Activated T-helper 17 cell treated with anti-CD3 and anti-CD28 coated beads, Interleukin-2, amount 50 U/mL, for 72 hours (primary cell): ENCODE data around the gene CLRN1. TPM values are rescaled to one million over a fixed set of nuclear protein-coding genes. Genes with fewer than 3 reads are reported as not detected.

Experiments used
- ATAC-seq: fragments of 150-1000 bp; cut with Tn5 transposase; replicated peaks from 2 replicates; pipeline ENCODE4 v1.10.0; 2021; ENCODE audit warnings: mild to moderate bottlenecking, moderate library complexity
- H3K27ac Mint-ChIP-seq: one replicate; pipeline ENCODE4 v1.8.0; 2022; ENCODE audit warnings: mixed read lengths
- H3K27me3 Mint-ChIP-seq: one replicate; pipeline ENCODE4 v1.8.0; 2022; ENCODE audit warnings: mixed read lengths
- H3K36me3 Mint-ChIP-seq: one replicate; pipeline ENCODE4 v1.8.0; 2022; ENCODE audit warnings: low read depth, mild to moderate bottlenecking, mixed read lengths
- H3K4me1 Mint-ChIP-seq: one replicate; pipeline ENCODE4 v1.8.0; 2022; ENCODE audit warnings: mixed read lengths
- H3K4me3 Mint-ChIP-seq: one replicate; pipeline ENCODE4 v1.8.0; 2022; ENCODE audit warnings: mild to moderate bottlenecking, mixed read lengths
- H3K9me3 Mint-ChIP-seq: one replicate; pipeline ENCODE4 v1.8.0; 2022; ENCODE audit warnings: mixed read lengths
- total RNA-seq, 2 donors: library from RNA; stranded (reverse); gene quantifications; one replicate each; pipeline ENCODE4 v1.2.3, GENCODE V29; 2022

Gene CLRN1
- total RNA-seq, 2 donors from 2014 or later, result not detected

DNA sequence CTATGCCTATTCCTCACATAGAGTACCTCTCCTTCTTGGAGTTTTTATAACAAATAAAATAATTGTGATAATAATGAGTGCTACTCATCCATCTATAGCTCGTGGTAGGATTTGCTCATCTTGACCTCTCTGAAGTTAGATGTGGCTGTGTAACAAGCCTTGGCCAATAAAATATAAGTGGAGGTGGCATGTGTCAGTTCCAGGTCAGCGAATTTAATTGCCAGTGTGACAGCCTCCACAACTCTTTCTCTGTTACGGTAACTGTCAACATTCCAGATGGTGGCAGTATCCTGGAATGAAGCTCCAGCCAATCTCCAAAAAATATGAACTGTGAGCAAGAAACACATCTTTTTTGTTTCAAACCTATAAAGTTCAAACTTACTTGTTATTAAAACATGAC is 13.8 kb downstream of the CLRN1 start:
- H3K27ac Mint-ChIP-seq, result no peak overlapping the region
- H3K9me3 Mint-ChIP-seq, result no peaks in the 10 kb centered on the region
- H3K27me3 Mint-ChIP-seq, result peaks cover 38% of the 10 kb centered on the region
- H3K36me3 Mint-ChIP-seq, result no peaks in the 10 kb centered on the region
- no peak for ATAC-seq
- H3K4me1 Mint-ChIP-seq, result no peaks in the 10 kb centered on the region
- H3K4me3 Mint-ChIP-seq, result no peak overlapping the region

DNA sequence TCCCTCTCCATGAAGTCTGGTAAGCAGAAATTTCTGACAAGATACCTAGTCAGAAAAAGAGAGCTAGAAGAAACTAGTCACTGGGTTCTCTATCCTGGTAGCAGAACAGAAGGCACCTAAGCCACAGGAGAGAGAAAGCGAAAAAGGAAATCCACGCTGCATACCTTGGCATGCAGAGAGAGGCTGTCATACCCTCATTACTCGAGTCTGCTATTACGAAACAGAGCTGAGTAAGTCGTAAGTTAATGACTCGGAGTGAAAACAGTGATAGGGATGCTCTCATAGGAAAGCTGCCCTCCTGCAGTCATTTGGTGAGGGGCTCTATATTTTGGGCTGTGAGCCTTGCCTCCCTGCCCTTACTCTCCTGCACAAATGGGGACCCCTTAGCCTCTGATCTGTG is 16.2 kb downstream of the CLRN1 start:
- Mint-ChIP-seq H3K27me3 (peaks cover 22% of the 10 kb centered on the region), H3K9me3 (no peaks in the 10 kb centered on the region), H3K4me1 (no peaks in the 10 kb centered on the region), H3K4me3 (no peak overlapping the region), H3K36me3 (no peaks in the 10 kb centered on the region), H3K27ac (no peak overlapping the region)
- peak; percentile 80 for ATAC-seq

DNA sequence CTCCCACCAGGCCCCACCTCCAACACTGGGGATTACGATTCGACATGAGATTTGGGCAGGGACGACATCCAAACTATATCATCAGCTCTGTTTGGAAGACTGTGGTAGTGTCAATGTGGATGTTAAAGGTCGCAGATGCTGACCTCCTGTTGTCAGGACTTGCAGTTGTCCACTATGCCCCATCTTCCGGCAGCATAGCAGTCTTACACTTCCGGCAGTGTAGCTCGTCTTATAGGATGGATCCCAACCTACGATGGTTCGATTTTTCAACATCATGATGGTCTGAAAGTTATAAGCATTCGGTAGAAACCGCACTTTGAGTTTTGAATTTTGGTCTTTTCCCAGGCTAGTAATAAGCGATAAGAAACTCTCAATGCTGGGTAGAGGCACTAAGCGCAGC is 20.6 kb downstream of the CLRN1 start:
- no peak for ATAC-seq
- no peaks in the 10 kb centered on the region for H3K36me3 Mint-ChIP-seq
- no peaks in the 10 kb centered on the region for H3K4me1 Mint-ChIP-seq
- H3K27me3 Mint-ChIP-seq, result peaks cover 23% of the 10 kb centered on the region
- no peak overlapping the region for H3K4me3 Mint-ChIP-seq
- no peaks in the 10 kb centered on the region for H3K9me3 Mint-ChIP-seq
- H3K27ac Mint-ChIP-seq, result no peak overlapping the region

DNA sequence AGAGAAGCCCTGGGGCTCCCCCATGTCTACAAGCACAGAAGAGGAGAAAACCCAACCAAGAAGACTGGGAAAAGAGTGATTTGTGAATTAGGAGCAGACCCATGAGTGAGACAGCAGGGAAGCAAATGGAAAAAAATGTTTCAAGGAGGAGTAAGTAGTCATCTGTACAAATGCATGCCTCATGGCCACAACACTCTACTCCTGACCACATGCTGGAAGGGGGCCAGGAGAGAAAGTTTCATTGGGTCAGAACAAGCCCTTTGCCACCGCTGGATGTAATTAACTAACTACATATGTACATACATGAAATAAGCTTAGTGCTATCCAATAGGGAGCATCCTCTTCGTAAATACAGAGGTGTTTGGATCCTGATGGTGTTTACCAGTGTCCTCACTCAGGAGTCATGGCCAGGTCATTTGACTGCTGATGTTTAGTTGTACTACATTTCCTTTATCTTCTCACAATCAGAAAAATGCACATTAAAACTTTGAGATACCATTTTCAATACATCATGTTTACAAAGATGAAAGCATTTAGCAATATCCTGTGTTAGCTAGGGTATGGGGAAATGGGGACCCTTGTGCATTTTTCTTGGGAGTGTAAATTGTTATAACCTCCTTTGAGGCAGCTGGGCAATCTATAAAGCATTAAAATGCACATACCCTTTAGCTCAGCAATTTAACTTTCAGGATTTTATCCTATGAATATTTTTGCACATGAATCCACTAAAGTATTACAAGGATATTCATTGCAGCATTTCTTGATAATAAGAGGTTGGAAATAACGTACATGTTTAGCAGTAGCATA is 27.1 kb downstream of the CLRN1 start:
- no peaks in the 10 kb centered on the region for H3K4me1 Mint-ChIP-seq
- no peak overlapping the region for H3K27ac Mint-ChIP-seq
- no peak for ATAC-seq

DNA sequence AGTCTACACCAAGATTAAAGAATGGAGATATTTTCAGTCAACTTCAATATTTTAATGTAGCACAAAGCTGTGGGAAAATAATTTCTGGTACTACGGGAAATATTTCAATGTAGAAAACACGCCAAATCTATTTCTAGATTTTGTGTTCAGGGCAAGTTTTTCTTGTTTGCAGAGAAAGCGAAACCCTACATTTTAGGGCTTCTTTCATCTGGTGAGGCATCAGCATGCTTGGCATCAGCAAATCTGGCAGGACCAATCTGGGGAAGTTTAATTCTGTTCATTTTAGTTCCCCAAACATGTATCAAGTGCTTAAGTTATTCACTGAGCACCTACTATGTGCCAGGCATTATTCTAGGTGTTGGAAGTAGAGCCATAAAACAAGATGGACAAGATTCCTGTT is 30.3 kb downstream of the CLRN1 start:
- Mint-ChIP-seq H3K27ac (no peak overlapping the region), H3K36me3 (no peaks in the 10 kb centered on the region), H3K27me3 (peaks cover 37% of the 10 kb centered on the region), H3K9me3 (no peaks in the 10 kb centered on the region), H3K4me3 (no peak overlapping the region), H3K4me1 (no peaks in the 10 kb centered on the region)
- no peak for ATAC-seq

More for the DNA sequence above, 27.1 kb downstream of the CLRN1 start:
- Mint-ChIP-seq H3K4me3 (no peak overlapping the region), H3K27me3 (peaks cover 29% of the 10 kb centered on the region), H3K36me3 (no peaks in the 10 kb centered on the region), H3K9me3 (no peaks in the 10 kb centered on the region)

DNA sequence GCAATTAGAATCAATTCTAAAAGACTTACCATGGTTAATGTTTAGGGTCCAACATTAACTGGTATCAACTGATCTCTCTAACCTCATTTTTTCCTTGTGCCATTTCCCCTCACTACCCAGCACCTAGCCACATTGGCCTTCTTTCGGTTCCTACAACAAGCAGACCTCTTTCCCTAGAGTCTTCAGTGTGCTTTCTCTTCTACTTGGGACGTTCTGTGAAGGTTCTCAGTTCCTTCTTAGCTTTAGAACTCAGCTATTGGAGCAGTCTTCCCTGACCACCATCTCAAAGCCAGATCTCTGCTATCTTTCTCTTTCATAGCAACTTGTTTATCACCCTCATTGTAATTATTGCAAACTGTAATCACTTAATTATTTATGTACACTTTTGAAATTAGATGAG is 35.8 kb downstream of the CLRN1 start:
- no peak overlapping the region for H3K4me3 Mint-ChIP-seq
- H3K27ac Mint-ChIP-seq, result no peak overlapping the region
- H3K36me3 Mint-ChIP-seq, result no peaks in the 10 kb centered on the region
- H3K9me3 Mint-ChIP-seq, result no peaks in the 10 kb centered on the region
- ATAC-seq, result no peak
- no peaks in the 10 kb centered on the region for H3K4me1 Mint-ChIP-seq
- peaks cover 33% of the 10 kb centered on the region for H3K27me3 Mint-ChIP-seq

DNA sequence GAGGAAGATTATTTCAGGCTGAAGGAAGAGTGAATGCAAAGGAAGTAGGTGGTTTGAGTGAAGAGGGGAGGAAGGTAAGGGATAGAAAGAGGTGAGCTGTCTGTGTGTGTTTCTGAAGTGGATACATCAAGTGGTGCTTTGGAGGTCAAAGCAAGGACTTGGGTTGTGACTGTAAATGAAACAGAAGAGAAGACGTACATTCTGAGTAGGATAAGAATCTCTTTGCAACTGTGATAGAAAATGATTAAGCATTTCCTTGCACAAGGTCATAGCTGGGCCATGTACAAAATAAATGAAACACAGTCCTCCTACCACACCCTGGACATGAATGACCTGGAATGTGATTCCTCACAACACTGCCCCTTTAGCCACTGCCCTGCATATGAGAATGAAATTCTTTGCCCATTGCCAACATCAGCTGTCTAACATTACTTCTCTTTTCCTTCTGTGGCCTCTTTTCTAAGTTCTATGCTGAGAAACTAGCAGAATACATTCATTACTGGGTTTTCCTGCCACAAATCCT is 39.0 kb downstream of the CLRN1 start:
- Mint-ChIP-seq H3K4me1 (no peaks in the 10 kb centered on the region), H3K9me3 (no peaks in the 10 kb centered on the region), H3K27me3 (peaks cover 40% of the 10 kb centered on the region), H3K27ac (no peak overlapping the region), H3K4me3 (no peak overlapping the region), H3K36me3 (no peaks in the 10 kb centered on the region)
- ATAC-seq, result peak; percentile 45

DNA sequence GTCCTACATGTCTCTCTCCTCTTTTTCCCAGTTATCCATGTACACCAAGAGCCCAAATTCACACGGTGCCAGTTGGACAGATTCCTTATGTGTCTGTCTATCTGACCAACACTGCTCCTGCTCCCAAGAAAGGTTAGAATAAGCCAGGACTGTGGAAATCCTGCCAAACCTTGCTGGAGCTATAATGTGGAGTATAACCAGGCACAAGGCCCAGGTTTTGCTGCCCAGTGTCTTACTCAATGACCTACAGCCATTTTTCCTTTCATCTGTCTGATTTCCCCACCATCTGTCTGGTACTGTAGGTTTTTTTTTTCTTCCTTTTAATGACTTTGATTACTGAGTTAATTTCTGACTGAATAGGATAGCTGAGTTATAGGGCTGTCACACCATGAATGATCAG is 40.8 kb downstream of the CLRN1 start:
- no peaks in the 10 kb centered on the region for H3K9me3 Mint-ChIP-seq
- no peaks in the 10 kb centered on the region for H3K36me3 Mint-ChIP-seq
- H3K27ac Mint-ChIP-seq, result no peak overlapping the region
- ATAC-seq, result no peak
- peaks cover 30% of the 10 kb centered on the region for H3K27me3 Mint-ChIP-seq
- no peaks in the 10 kb centered on the region for H3K4me1 Mint-ChIP-seq
- no peak overlapping the region for H3K4me3 Mint-ChIP-seq

DNA sequence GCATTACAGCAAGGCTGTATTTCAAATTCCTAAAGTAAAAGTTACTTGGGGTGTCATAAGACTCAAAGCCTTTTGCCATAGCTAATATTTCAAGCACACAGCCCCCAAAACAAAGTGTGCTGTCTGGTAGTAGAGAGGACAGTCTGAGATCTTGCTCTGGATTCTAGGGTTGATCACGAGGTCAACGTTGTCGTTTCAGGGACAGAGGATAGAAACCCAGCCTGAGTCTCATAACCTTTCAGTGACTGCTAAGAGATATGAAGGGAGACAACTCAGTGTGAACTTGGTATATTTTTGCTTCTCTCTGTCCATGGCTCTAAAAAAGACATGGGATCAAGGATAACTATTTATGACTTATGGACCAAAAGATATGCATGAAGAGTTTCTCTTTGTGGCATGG is 41.7 kb downstream of the CLRN1 start:
- H3K27ac Mint-ChIP-seq, result no peak overlapping the region
- no peaks in the 10 kb centered on the region for H3K36me3 Mint-ChIP-seq
- H3K4me3 Mint-ChIP-seq, result no peak overlapping the region
- no peaks in the 10 kb centered on the region for H3K9me3 Mint-ChIP-seq
- ATAC-seq, result no peak
- peaks cover 28% of the 10 kb centered on the region for H3K27me3 Mint-ChIP-seq
- H3K4me1 Mint-ChIP-seq, result no peaks in the 10 kb centered on the region

DNA sequence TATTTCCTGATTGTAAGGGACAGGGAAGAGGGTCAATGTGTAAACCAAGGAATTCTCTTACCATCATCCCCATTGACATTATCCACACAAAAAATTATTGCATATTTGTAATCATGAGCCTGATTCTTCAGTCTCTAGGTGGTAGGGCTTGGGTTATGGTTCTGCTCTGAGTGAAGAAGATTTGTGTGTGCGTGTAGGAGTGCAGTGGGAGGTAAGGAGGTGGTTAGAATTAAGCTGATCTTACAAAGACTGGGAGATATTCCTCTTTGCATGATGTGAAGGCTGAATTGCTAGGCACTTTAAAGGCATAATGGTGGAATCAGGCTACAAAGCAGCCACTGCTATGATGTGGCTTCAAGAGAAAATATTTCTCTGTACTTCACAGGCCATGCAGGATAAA is 44.3 kb downstream of the CLRN1 start:
- Mint-ChIP-seq H3K36me3 (no peaks in the 10 kb centered on the region), H3K9me3 (no peaks in the 10 kb centered on the region), H3K4me3 (no peak overlapping the region), H3K4me1 (no peaks in the 10 kb centered on the region), H3K27me3 (peaks cover 33% of the 10 kb centered on the region), H3K27ac (no peak overlapping the region)
- no peak for ATAC-seq

DNA sequence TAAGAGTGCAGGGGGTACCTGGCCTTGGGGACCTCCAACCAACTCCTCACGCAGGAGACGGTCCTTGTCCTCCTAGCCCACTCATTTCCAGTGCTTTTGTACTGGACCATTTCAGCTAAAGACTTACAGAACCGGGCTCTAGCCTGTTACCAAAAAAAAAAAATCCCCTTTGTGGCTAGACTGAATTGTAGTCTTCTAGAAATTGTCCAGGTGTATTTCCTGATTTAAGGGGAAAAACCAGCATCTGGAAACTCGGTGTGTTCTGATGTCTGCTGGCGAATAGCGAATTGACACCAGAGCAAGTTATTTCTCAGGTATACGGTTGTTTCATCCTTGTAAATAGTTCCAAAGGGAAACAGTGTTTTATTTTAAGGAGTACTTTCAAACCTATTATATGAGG is 46.2 kb downstream of the CLRN1 start:
- no peak for ATAC-seq
- Mint-ChIP-seq H3K4me3 (peak overlapping the region; percentile 48), H3K36me3 (no peaks in the 10 kb centered on the region), H3K27ac (no peak overlapping the region), H3K9me3 (no peaks in the 10 kb centered on the region), H3K4me1 (no peaks in the 10 kb centered on the region), H3K27me3 (peaks cover 21% of the 10 kb centered on the region)

DNA sequence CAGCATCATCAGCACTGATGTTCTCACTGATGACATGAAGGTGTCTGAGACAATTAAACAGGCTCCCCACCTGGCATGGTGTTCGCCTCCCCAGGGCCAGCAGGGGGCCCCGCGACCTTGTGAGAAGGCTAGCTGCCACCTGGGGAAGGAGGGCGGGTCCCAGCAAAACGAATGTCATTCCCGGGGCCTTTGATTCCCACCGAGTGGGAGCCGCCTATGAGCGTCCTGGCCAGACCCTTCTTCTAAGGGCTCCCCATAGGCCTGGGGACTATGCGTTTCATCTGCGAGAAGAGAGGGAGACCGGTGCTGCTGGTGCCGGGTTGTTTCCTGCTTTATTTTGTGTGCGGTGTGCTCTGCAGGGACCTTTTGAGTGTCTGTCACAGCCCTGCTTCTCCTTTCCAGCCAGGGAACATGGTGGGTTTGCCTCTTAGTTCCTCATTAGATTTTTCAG is 46.8 kb downstream of the CLRN1 start:
- peak overlapping the region; percentile 48 for H3K4me3 Mint-ChIP-seq
- no peaks in the 10 kb centered on the region for H3K4me1 Mint-ChIP-seq
- peak; percentile 82 for ATAC-seq
- H3K27ac Mint-ChIP-seq, result no peak overlapping the region
- H3K27me3 Mint-ChIP-seq, result peaks cover 17% of the 10 kb centered on the region
- no peaks in the 10 kb centered on the region for H3K36me3 Mint-ChIP-seq
- no peaks in the 10 kb centered on the region for H3K9me3 Mint-ChIP-seq

DNA sequence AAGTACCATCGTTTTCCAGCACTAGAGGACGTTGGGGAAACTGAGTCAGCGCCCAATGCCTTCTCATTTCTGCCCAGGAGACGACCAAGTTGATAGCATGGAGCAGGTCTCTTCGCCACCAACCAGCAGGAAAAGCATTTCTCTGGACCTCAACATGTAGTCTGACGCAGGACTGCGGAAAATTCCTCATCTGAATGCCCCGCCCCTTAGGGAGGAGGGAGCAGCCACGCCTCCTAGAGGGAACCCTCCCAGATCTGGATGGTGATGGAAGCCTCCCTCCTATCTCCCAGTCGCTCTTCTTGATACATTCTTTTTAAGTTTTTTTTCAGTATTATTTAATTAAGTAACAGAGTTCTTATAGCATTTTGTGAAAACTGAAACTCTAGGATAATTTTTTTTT is 49.9 kb downstream of the CLRN1 start:
- no peaks in the 10 kb centered on the region for H3K36me3 Mint-ChIP-seq
- H3K4me1 Mint-ChIP-seq, result no peaks in the 10 kb centered on the region
- H3K27me3 Mint-ChIP-seq, result peaks cover 24% of the 10 kb centered on the region
- no peak overlapping the region for H3K27ac Mint-ChIP-seq
- no peaks in the 10 kb centered on the region for H3K9me3 Mint-ChIP-seq
- ATAC-seq, result no peak
- no peak overlapping the region for H3K4me3 Mint-ChIP-seq

DNA sequence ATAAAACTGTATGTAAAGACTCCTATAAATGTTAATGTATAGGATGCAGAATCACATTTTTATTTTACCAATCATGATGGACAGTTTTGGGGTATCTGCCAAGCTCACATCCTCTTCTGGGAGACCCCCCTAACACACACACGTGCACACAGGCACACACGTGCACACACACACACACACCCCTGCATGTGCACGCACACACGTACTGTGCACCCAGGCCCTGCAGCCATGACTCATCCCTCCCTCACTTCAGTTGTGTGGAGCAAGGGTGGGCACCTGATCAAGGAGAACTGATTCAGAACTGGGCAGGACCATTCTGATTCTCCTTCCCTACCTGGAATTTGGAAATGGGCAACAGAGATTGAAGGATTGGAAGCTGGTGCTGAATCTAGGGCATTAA is 51.3 kb downstream of the CLRN1 start:
- Mint-ChIP-seq H3K4me1 (no peaks in the 10 kb centered on the region), H3K4me3 (no peak overlapping the region), H3K27ac (no peak overlapping the region), H3K27me3 (peaks cover 28% of the 10 kb centered on the region), H3K36me3 (no peaks in the 10 kb centered on the region), H3K9me3 (no peaks in the 10 kb centered on the region)
- ATAC-seq, result no peak

DNA sequence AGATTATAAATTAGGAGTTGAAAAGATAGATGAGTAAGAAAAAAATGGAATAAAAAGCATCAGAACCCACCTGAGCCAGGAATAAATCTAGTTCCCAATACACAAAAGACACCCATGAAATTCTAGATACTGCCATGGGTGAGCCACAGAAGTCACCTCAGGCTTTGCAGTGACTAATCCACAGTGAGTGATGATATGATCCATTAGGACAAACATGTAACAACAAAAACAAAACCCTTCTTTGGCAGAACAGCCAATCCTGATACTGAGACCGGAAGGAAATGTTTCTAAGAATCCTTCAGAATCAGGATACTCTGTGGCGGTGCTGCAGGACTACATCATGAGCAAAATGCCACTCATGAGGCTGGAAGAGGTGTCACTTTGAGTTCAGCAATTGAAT is 52.3 kb downstream of the CLRN1 start:
- Mint-ChIP-seq H3K4me3 (no peak overlapping the region), H3K27ac (no peak overlapping the region)

More for the DNA sequence above, 52.3 kb downstream of the CLRN1 start:
- no peak for ATAC-seq
- H3K27me3 Mint-ChIP-seq, result peaks cover 23% of the 10 kb centered on the region
- H3K9me3 Mint-ChIP-seq, result no peaks in the 10 kb centered on the region
- no peaks in the 10 kb centered on the region for H3K36me3 Mint-ChIP-seq
- no peaks in the 10 kb centered on the region for H3K4me1 Mint-ChIP-seq
